Measurements from ENCODE around the gene FAS.

The FAS gene

DNA sequence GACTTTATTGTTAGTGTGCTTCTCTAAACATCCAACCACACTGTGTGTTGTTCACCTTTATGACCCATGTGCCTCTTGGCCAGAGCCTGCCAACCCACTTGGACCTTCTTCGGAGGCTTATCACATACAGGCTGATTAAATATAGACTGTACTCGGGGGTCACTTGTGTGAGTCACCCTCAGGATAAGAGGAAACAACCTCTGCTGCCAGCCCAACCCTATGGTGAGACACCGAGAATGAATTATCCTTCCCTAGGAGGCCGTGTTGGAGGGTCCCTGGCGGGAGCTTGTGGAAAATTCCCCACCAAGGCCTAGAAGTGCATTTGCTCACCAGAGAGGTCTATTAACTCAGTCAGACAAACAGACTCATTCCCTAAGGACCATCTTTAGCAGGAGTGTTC lies 63.0 kb downstream of the FAS start:
- no peak overlapping the region for H3K4me3 ChIP-seq (ENCODE audit: low read depth in 1 of 5, low read length in 5 of 5)
- H3K36me3 ChIP-seq (ENCODE audit: control insufficient read depth in 5 of 5, insufficient read depth in 5 of 5, low read length in 5 of 5): no peaks in the 10 kb centered on the region
- H3K4me1 ChIP-seq (ENCODE audit: control insufficient read depth in 5 of 5, insufficient read depth in 5 of 5, low read length in 5 of 5): peaks cover 0 to 3% (median 0%) of the 10 kb centered on the region in 5 donors
- H3K27me3 ChIP-seq (ENCODE audit: control insufficient read depth in 5 of 5, insufficient read depth in 4 of 5, low read length in 5 of 5): no peaks in the 10 kb centered on the region
- no peak overlapping the region for H3K27ac ChIP-seq (ENCODE audit: low read depth, low read length)
- H3K9ac ChIP-seq (ENCODE audit: low read length in 5 of 5): no peak overlapping the region
- H3K9me3 ChIP-seq (ENCODE audit: control insufficient read depth in 5 of 5, low read length in 5 of 5): no peaks in the 10 kb centered on the region

DNA sequence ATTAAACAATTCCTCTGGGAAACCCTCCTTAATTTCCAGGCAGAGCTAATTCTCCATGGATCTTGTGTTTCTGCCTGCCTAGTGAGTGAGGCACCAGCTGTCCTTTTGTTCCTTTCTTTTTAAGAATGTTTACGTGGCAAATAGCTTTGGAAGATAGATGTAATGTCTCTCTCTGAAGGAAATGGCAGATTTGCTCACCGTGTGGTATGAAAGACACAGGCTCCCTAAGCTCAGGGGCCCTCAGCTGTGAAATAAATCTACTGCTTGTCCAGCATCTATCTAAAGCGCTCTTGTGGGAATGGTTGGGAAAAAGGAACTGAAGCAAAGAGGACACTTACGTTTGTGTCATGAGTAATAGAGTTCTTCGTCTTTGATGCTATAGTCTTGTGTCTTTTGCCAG lies 64.6 kb downstream of the FAS start:
- H3K4me3 ChIP-seq (ENCODE audit: low read depth in 1 of 5, low read length in 5 of 5): no peak overlapping the region
- no peaks in the 10 kb centered on the region for H3K9me3 ChIP-seq (ENCODE audit: control insufficient read depth in 5 of 5, low read length in 5 of 5)
- H3K27ac ChIP-seq (ENCODE audit: low read depth, low read length): no peak overlapping the region
- H3K27me3 ChIP-seq (ENCODE audit: control insufficient read depth in 5 of 5, insufficient read depth in 4 of 5, low read length in 5 of 5): no peaks in the 10 kb centered on the region
- H3K4me1 ChIP-seq (ENCODE audit: control insufficient read depth in 5 of 5, insufficient read depth in 5 of 5, low read length in 5 of 5): peaks cover 0 to 3% (median 0%) of the 10 kb centered on the region in 5 donors
- H3K9ac ChIP-seq (ENCODE audit: low read length in 5 of 5): no peak overlapping the region
- H3K36me3 ChIP-seq (ENCODE audit: control insufficient read depth in 5 of 5, insufficient read depth in 5 of 5, low read length in 5 of 5): no peaks in the 10 kb centered on the region

DNA sequence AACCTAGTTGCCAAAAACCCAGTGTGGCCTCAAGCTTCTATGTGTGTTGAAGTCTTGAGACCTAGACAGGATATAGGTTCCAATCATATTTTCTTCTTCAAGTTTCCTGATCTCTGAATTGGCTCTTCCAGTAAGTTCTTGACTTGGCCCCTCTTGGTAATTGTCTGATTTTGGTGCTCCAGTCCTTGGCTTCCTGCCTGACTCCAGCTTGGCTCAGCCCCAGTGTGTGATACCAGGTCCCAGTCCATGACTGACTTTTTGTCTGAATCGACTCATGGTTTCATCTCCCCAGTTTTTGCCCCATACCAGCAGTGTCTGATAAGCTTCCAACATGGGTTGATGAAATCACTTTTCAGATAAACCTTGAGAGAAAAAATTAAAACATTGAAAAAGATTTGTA lies 72.3 kb downstream of the FAS start:
- Histone ChIP-seq H3K27ac (ENCODE audit: low read depth, low read length) (no peak overlapping the region), H3K9me3 (ENCODE audit: control insufficient read depth in 5 of 5, low read length in 5 of 5) (no peaks in the 10 kb centered on the region), H3K4me1 (ENCODE audit: control insufficient read depth in 5 of 5, insufficient read depth in 5 of 5, low read length in 5 of 5) (peaks cover 2 to 21% (median 7%) of the 10 kb centered on the region in 5 donors), H3K27me3 (ENCODE audit: control insufficient read depth in 5 of 5, insufficient read depth in 4 of 5, low read length in 5 of 5) (no peaks in the 10 kb centered on the region), H3K36me3 (ENCODE audit: control insufficient read depth in 5 of 5, insufficient read depth in 5 of 5, low read length in 5 of 5) (no peaks in the 10 kb centered on the region), H3K4me3 (ENCODE audit: low read depth in 1 of 5, low read length in 5 of 5) (no peak overlapping the region), H3K9ac (ENCODE audit: low read length in 5 of 5) (no peak overlapping the region)

DNA sequence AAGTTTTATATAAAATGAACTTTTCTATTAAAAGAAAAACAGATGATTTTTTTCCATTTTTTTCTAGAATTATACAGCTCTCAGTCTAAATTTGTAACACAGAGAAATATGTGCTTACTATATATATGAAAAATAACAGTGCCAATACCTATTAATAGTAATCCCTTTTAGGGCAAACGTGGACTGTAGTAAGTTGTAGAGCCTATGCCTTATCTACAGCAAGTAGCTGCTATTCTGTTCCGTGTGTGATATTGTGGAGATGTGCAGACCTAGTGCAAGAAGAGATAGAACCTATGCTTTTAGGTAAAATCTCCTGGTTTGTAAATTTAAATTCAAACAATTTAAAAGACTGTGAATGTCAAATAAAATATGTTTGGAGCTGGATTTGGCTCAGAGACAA lies 72.9 kb downstream of the FAS start:
- no peak overlapping the region for H3K4me3 ChIP-seq (ENCODE audit: low read depth in 1 of 5, low read length in 5 of 5)
- no peak overlapping the region for H3K9ac ChIP-seq (ENCODE audit: low read length in 5 of 5)
- no peaks in the 10 kb centered on the region for H3K36me3 ChIP-seq (ENCODE audit: control insufficient read depth in 5 of 5, insufficient read depth in 5 of 5, low read length in 5 of 5)
- H3K27ac ChIP-seq (ENCODE audit: low read depth, low read length): no peak overlapping the region
- no peaks in the 10 kb centered on the region for H3K27me3 ChIP-seq (ENCODE audit: control insufficient read depth in 5 of 5, insufficient read depth in 4 of 5, low read length in 5 of 5)
- H3K4me1 ChIP-seq (ENCODE audit: control insufficient read depth in 5 of 5, insufficient read depth in 5 of 5, low read length in 5 of 5): peaks cover 2 to 21% (median 7%) of the 10 kb centered on the region in 5 donors
- H3K9me3 ChIP-seq (ENCODE audit: control insufficient read depth in 5 of 5, low read length in 5 of 5): no peaks in the 10 kb centered on the region

GRCh38 chr10:89064748-89065147 lies 74.2 kb downstream of the FAS start:
- peaks cover 2 to 24% (median 7%) of the 10 kb centered on the region in 5 donors for H3K4me1 ChIP-seq (ENCODE audit: control insufficient read depth in 5 of 5, insufficient read depth in 5 of 5, low read length in 5 of 5)
- no peak overlapping the region for H3K4me3 ChIP-seq (ENCODE audit: low read depth in 1 of 5, low read length in 5 of 5)
- H3K27ac ChIP-seq (ENCODE audit: low read depth, low read length): peak overlapping the region; percentile 15
- H3K36me3 ChIP-seq (ENCODE audit: control insufficient read depth in 5 of 5, insufficient read depth in 5 of 5, low read length in 5 of 5): no peaks in the 10 kb centered on the region
- no peaks in the 10 kb centered on the region for H3K27me3 ChIP-seq (ENCODE audit: control insufficient read depth in 5 of 5, insufficient read depth in 4 of 5, low read length in 5 of 5)
- no peak overlapping the region for H3K9ac ChIP-seq (ENCODE audit: low read length in 5 of 5)
- no peaks in the 10 kb centered on the region for H3K9me3 ChIP-seq (ENCODE audit: control insufficient read depth in 5 of 5, low read length in 5 of 5)

All from subcutaneous abdominal adipose tissue (tissue), 5 donors.